ENCODE data around the gene LRRC39. TPM values are rescaled to one million over a fixed set of nuclear protein-coding genes. Genes with fewer than 3 reads are reported as not detected.

The LRRC39 gene
- total RNA-seq, 1 donor from 2014 or later = 0.58 TPM

DNA sequence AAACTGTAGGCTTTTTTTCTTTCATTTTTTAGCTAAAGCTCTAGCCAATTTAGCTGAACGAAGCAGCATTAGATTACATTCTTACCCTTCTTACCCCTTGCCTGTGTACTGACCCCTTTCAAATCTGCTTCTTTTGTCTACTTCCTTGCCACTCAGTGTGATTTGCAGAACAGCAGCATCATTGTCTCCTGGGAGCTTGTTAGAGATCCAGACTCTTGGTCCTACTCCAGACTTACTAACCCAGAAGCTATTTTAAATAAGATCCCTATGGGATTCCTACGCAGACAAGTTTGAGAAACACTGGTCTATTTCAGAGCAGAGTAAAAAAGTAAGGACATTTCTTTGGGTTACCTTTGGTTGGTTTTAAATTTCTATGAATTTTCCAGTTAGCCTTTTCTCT lies 13.8 kb downstream of the LRRC39 start:
- no peaks in the 10 kb centered on the region for H3K9me3 ChIP-seq
- ATAC-seq (no peak), DNase-seq (no peak)
- TF ChIP-seq, protein P1, sequence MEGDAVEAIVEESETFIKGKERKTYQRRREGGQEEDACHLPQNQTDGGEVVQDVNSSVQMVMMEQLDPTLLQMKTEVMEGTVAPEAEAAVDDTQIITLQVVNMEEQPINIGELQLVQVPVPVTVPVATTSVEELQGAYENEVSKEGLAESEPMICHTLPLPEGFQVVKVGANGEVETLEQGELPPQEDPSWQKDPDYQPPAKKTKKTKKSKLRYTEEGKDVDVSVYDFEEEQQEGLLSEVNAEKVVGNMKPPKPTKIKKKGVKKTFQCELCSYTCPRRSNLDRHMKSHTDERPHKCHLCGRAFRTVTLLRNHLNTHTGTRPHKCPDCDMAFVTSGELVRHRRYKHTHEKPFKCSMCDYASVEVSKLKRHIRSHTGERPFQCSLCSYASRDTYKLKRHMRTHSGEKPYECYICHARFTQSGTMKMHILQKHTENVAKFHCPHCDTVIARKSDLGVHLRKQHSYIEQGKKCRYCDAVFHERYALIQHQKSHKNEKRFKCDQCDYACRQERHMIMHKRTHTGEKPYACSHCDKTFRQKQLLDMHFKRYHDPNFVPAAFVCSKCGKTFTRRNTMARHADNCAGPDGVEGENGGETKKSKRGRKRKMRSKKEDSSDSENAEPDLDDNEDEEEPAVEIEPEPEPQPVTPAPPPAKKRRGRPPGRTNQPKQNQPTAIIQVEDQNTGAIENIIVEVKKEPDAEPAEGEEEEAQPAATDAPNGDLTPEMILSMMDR (IDR thresholded peaks at IDR 0.05) = no peak
- H3K4me3 ChIP-seq = no peak overlapping the region
- H3K27me3 ChIP-seq = no peaks in the 10 kb centered on the region
- H3K4me1 ChIP-seq = no peaks in the 10 kb centered on the region
- no peak overlapping the region for H3K27ac ChIP-seq
- no peaks in the 10 kb centered on the region for H3K36me3 ChIP-seq
- intact Hi-C loops (cut with DNase I) = no loop called here

DNA sequence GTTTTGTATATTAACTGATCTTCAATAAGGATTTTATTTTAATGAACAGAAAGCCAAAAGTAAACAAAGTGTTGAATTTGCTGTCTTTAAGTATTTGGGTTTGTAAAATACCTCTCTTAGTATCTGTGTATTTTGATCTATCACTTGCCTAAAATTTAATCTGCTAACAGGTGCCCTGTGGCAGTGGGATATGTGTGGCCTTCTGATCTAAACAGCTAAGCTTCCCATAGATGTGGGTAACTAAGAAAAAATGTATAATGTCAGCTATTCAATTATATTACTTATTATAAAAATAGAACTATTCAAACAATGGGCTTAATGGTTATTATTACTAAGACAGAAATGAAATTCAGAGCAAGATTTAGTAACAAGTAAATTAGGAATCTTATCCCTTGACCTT lies 15.2 kb downstream of the LRRC39 start:
- H3K27me3 ChIP-seq = no peaks in the 10 kb centered on the region
- H3K27ac ChIP-seq = no peak overlapping the region
- intact Hi-C loops (cut with DNase I) = no loop called here
- TF ChIP-seq, protein P1 (IDR thresholded peaks at IDR 0.05) = no peak
- DNase-seq (no peak), ATAC-seq (no peak)
- H3K4me3 ChIP-seq = no peak overlapping the region
- H3K4me1 ChIP-seq = no peaks in the 10 kb centered on the region
- no peaks in the 10 kb centered on the region for H3K36me3 ChIP-seq
- H3K9me3 ChIP-seq = no peaks in the 10 kb centered on the region

DNA sequence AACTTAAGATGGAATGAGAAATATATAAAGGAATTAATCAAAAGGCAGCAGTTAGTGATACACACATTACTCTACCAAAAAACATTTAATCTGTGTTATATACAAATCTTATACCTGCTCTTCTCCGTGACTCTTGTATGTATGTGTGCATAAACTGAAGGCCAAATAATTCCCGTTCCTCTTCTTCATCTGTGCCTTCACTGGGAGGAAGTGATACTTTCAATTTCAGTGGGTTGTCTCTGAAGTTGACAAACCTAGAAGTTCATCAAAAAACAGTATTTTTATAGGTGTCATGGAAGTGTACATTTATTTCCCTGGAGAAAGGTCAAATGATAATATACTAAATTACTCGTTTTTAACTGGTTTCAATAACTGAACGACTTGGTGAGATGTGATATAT lies 25.8 kb downstream of the LRRC39 start:
- ATAC-seq (no peak), DNase-seq (no peak)
- intact Hi-C loops (cut with DNase I) = no loop called here
- no peak overlapping the region for H3K27ac ChIP-seq
- peaks cover 27% of the 10 kb centered on the region for H3K36me3 ChIP-seq
- no peaks in the 10 kb centered on the region for H3K9me3 ChIP-seq
- TF ChIP-seq, protein P1 (IDR thresholded peaks at IDR 0.05) = no peak
- no peaks in the 10 kb centered on the region for H3K27me3 ChIP-seq
- H3K4me1 ChIP-seq = no peaks in the 10 kb centered on the region
- H3K4me3 ChIP-seq = no peak overlapping the region

DNA sequence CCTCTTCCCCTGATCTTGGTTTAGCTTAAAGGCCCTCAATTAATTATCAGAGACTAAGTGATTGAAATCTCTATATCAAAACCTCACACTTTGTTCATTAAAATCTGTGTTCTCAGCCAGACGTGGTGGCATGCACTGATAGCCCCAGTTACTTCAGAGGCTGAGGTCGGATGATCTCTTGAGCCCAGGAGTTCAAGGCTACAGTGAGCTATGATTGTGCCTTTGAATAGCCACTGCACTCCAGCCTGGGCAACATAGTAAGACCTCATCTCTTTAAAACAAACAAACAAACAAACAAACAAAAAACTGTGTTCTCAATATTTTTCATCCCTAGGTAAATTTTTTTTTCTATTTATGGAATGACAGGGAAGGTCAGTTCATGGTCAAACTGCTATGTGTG lies 26.4 kb downstream of the LRRC39 start:
- no peak overlapping the region for H3K4me3 ChIP-seq
- H3K27me3 ChIP-seq = no peaks in the 10 kb centered on the region
- H3K4me1 ChIP-seq = no peaks in the 10 kb centered on the region
- ATAC-seq = no peak
- no peaks in the 10 kb centered on the region for H3K9me3 ChIP-seq
- TF ChIP-seq, protein P1 (IDR thresholded peaks at IDR 0.05) = no peak
- DNase-seq = no peak
- no peak overlapping the region for H3K27ac ChIP-seq
- H3K36me3 ChIP-seq = peaks cover 33% of the 10 kb centered on the region
- intact Hi-C loops (cut with DNase I) = no loop called here

DNA sequence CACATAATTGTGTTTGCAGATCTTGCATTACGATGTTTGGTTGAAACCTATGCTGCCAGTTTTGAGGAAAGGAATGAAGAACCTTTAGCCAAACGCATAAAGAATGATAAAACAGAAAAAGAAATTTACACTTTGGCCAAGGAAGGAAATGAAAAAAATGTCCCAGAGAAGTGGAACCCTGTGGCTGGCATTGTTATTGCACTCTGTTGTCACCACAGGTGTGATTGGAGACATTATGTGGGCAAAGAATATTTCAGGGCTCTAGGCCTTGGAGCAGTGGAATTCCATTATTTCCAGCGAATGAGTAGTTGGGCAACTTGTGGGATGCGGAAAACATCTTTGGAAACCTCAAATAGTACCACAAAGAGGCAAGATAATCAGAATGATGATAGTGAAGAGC lies 30.2 kb downstream of the LRRC39 start:
- Histone ChIP-seq H3K36me3 (peaks cover 71% of the 10 kb centered on the region), H3K4me3 (no peak overlapping the region), H3K9me3 (no peaks in the 10 kb centered on the region), H3K4me1 (no peaks in the 10 kb centered on the region), H3K27ac (no peak overlapping the region), H3K27me3 (no peaks in the 10 kb centered on the region)
- no peak for DNase-seq
- intact Hi-C loops (cut with DNase I) = no loop called here
- TF ChIP-seq, protein P1 (IDR thresholded peaks at IDR 0.05) = no peak
- no peak for ATAC-seq

DNA sequence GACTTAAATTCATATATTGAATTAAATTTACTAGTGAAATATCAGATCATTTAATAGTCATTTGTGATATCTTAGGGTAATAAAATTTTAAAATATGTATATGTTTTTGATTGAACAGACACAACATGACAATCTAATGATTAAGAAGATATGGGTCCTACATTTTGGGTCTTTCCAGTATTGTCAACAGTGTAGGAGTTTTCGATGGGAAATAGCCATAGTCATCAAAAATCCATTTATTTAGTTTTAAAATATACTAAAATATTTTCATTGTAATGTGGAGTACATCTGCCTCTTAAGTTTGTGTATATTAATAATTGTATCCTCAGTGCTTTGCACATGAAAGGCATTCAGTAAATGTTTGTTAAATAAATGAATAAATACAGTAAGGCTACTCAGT lies 31.1 kb downstream of the LRRC39 start:
- ATAC-seq = no peak
- intact Hi-C loops (cut with DNase I) = no loop called here

More for the DNA sequence above, 31.1 kb downstream of the LRRC39 start:
- Histone ChIP-seq H3K27me3 (no peaks in the 10 kb centered on the region), H3K36me3 (peaks cover 80% of the 10 kb centered on the region), H3K9me3 (no peaks in the 10 kb centered on the region), H3K4me3 (no peak overlapping the region), H3K4me1 (no peaks in the 10 kb centered on the region), H3K27ac (no peak overlapping the region)
- no peak for DNase-seq
- TF ChIP-seq, protein P1 (IDR thresholded peaks at IDR 0.05) = no peak
